Loucy (cell line): ENCODE results near the gene CAMK2D.

Experiments used
- EZH2phosphoT487 ChIP-seq: fragments of 200-600 bp; IDR thresholded peaks from 2 replicates; pipeline ENCODE4 v1.6.1; 2018; ENCODE audit warnings: antibody characterized with exemption, mild to moderate bottlenecking, moderate library complexity, borderline replicate concordance
- TF ChIP-seq, protein P1 (sequence below): fragments of 200-600 bp; sonication (generic); conservative IDR thresholded peaks from 2 replicates; pipeline ENCODE4 v1.5.1; 2014; ENCODE audit warnings: mild to moderate bottlenecking, antibody characterized with exemption, low read length

GRCh38 chr4:113534711-113535110 lies 226.8 kb downstream of the CAMK2D start:
- no peak for TF ChIP-seq EZH2phosphoT487
- TF ChIP-seq, protein P1, sequence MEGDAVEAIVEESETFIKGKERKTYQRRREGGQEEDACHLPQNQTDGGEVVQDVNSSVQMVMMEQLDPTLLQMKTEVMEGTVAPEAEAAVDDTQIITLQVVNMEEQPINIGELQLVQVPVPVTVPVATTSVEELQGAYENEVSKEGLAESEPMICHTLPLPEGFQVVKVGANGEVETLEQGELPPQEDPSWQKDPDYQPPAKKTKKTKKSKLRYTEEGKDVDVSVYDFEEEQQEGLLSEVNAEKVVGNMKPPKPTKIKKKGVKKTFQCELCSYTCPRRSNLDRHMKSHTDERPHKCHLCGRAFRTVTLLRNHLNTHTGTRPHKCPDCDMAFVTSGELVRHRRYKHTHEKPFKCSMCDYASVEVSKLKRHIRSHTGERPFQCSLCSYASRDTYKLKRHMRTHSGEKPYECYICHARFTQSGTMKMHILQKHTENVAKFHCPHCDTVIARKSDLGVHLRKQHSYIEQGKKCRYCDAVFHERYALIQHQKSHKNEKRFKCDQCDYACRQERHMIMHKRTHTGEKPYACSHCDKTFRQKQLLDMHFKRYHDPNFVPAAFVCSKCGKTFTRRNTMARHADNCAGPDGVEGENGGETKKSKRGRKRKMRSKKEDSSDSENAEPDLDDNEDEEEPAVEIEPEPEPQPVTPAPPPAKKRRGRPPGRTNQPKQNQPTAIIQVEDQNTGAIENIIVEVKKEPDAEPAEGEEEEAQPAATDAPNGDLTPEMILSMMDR, result no peak
